Frontal cortex (tissue), 4 donors: Measurements from ENCODE around the gene LRP1B. TPM values are rescaled to one million over a fixed set of nuclear protein-coding genes. Genes with fewer than 3 reads are reported as not detected.

Experiments
- DNase-seq, 2 donors: peaks; one replicate each; pipeline ENCODE4 v3.0.0; 2012; ENCODE audit warnings: low spot score in 2 of 2
- FAIRE-seq: peaks from 2 replicates; lab custom pipeline; 2012; peaks lifted over from hg19 to GRCh38; lab: Jason Lieb, UNC
- total RNA-seq: library from RNA; depleted of rRNA; stranded (reverse); fragments of >200 nt; gene quantifications from one replicate; pipeline ENCODE4 v1.2.3, GENCODE V29; 2014
- donor health status: control.
- donor health status: control.
- donor health status: control.

LRP1B gene
- total RNA-seq, 1 donor from 2014 or later: 84.0 TPM

DNA sequence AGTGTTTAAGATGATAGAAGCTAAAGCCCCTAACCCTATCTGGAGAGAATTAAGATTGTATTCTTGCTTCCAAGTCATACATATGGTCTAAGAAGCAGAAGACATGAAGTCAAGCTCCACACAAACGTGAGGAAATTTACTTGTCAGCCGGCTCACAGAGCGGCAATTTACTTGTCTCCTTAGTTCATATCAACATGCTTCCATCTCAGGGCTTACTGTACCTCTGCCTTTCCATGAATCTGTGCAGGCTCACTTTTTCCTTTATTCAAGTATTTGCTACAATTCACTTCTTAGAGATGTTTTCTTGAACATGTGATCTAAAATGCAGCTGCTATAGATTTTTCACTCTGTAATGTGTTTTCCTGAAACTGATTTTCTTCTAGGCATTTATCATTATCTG lies 1386.4 kb downstream of the LRP1B start:
- DNase-seq: no peak
- no peak for FAIRE-seq

DNA sequence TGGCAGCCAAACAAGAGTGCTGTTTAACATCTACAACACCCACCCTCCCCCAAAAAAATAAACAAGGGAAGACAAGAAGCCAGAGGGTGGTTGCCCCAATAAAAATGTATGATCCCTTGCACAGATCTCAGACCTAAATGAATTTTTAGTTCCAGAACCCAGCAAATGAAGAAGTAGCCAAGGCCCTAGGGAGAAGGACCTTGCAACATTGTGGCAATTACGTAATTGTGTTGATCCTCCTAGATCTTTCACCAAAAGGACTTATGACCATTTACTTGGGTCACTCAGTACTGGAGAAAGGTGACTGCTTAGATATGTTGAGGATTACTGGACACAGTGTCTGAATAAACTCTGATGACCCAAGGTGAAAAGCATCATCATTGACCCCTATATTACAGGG lies 1393.8 kb downstream of the LRP1B start:
- FAIRE-seq (no peak), DNase-seq (no peak)

DNA sequence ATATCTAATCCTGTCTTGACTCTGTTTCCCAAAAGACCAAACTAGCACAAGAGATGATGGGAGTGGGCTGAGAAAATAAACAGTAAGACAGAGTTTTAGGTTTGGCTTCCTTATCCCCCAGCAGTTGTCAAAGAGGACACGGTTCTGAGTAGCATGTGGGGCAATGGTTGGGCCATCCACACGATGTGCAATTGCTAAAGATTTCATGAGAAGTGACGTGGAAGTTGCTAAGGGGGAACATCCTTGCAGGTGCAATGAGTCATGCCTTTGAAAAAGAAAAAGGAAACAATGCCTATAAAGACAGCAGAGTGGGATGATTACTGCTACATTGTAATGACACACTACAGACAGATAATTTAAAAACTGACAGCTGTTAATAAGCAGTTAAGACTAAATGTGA lies 1395.8 kb downstream of the LRP1B start:
- no peak for FAIRE-seq
- no peak for DNase-seq

DNA sequence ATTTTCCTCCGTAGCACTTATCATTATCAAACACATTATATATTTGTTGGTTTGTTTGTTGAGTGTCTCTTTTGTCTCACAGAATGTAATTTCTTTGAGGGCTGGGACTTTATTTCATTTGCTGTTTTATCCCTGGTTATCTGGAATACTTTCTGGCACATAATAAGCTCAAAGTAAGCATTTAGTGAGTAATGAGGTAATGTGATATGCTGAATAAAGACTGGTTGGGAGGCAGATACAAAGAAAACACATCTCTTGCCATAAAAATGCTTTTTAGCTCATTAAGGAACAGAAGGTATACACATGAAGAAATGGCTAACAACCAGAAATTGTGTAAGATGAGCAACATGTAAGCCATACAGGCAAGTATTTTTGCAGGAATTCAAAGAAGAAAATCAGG lies 1411.8 kb downstream of the LRP1B start:
- no peak for FAIRE-seq
- no peak for DNase-seq

DNA sequence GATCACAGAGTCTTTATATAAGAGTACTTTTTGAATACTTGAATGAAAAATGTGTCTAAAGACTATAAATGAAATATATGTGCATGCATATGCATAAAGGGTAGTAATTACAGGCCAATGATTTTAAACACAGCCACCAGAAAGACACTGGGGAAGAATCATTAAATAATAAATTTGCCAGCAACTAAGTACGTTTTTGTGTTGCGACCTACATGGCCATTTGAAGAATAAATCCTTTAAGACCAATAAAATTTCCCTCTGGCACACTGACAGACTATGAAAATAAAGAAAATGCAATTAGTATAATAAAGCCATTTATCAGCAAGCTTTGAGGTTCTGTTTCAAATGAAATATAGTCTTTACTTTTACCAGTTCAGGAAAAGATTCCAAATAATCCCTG lies 1413.3 kb downstream of the LRP1B start:
- no peak for FAIRE-seq
- DNase-seq: no peak

DNA sequence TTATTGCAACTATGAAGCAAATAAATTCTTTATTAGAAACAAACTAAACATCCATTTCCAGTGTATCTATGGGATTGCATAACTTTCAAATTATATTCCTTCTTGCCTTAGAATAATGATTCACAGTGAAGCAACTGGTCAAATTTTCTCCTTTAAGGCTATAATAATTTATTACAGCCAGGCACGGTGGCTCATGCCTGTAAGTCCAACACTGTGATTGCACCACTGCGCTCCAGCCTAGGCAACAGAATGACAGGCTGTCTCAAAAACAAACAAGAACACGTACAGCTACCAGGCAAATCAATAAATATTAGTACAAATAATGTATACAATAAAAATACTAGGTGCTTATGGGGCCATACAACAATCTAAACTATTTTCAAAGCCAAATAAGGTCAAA lies 1416.2 kb downstream of the LRP1B start:
- FAIRE-seq (no peak), DNase-seq (no peak)

DNA sequence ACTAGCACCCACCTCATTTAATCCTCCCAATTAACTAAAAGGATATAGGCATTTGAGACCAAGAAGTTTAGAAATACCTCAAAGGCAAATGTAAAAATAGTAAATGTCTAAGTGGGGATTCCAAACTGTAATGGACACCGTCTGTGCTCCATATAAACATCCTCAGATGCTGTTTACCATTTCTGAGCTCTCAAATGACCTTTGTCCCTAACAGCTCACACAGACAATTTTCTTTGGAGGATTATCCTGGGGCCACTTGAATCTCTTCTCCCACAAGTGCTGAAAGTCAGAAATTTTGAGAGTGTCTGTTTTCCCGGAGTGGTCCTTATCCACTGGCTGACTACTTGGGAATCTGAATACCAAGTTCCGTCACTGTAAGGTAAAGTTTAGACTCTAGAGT lies 1418.9 kb downstream of the LRP1B start:
- DNase-seq (no peak), FAIRE-seq (no peak)

DNA sequence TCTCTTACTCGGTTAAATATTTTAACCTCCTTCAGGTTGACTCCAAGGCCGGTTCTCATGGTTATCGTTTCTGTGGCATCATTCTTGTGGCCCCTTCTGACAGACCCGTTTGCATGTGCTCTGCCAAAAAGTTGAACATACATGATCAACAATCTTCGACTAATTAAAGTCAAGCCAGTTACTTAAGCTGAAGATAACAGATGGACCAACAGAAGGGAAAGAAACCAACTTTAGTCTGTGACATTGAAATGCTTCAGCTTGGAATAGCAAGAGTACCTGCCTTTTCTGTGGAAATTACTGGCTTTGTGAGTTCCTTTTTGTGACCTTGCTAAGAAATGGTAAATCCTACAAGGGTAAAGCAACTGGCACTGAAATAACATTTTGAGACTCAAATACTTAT lies 1429.1 kb downstream of the LRP1B start:
- FAIRE-seq (no peak), DNase-seq (no peak)

DNA sequence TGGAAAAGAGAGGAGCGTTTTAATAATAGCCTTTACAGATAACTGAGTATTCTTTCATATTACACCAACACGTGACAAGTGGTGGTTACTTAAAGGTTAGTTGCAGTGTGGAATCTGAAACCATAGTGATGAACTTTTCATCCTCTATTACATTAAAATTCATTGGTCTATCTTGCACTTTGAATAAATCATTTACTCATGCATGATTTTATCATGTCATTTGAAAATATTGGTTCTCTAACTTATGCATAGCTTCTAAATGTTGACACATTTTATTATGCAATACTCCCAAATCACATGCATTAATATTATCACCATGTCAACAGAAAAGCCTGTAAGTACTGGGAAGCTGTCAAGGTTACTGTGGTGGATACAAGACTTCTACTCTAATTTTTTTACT lies 1432.2 kb downstream of the LRP1B start:
- no peak for DNase-seq

DNA sequence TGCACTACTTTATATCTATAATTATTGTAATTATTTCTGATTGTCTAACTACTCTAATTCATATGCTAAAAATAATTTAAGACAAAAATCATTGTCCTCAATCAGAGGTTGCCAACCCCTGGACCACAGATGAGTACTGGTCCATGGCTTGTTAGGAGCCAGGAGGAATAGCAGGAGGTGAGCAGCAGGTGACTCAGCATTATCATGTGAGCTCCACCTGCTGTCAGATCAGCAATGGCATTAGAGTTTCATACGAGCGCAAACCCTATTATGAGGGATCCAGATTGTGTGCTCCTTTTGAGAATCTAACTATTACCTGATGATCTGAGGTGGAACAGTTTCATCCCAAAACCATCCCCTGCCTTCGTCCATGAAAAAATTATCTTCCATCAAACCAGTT lies 1434.4 kb downstream of the LRP1B start:
- DNase-seq: no peak
- no peak for FAIRE-seq

More for the DNA sequence above, 1432.2 kb downstream of the LRP1B start:
- no peak for FAIRE-seq

DNA sequence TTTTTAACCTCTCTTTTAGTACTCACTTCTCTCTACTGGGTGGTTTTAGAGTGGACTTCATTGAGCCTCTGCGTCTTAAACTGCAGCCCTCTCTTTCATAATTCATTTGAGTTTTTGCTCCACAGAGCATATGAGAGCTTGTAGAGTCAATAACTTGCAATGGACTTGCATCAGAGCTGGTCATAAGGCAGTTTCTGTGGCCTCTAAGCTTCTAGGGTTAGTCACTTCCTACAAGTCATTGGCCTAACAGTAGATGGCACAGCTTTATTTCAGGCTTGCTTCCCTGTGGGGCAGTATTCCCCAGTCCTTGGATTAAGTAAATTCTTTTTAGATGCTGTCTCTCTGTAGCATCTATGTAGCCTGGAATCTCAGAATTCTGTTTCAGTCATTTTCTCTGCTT lies 1435.7 kb downstream of the LRP1B start:
- FAIRE-seq (no peak), DNase-seq (no peak)

DNA sequence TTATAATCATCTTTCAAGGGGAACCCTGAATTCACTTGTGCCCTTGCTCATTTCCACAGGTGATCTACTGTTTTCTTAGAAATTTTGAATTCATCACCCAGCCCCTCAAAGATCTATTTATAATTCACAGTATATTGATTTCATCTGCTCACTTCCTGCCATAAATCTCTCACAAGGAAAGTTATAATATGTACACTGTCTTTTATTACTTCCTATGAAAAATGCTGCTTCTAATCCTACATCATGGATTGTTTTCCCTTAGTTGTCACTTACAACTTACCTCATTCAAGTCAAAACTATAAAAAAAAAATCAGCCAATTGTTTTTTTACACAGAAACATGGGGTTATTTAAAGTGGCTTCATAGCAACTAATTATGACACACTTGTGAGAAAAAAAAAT lies 1443.0 kb downstream of the LRP1B start:
- no peak for DNase-seq
- FAIRE-seq: no peak

DNA sequence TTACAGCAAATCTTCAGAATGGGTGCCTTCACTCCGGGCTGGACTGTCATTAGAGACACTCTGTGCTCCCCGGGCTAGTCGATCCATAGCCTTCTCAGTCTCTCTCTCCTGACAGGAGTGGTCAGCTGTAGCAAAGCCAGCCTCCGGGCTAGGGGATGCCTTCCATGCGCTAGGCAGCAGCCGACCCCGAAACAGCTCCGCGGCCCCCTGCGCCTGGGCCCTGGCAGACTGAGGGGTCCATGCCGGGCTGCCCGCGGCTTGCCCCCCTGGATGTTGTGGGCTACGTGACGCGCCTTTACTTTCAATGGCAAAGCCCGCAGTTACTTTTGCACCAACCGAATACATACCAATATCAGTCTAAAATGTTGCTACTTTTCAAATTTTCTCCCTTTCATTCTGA lies 1447.2 kb downstream of the LRP1B start:
- DNase-seq: no peak
- FAIRE-seq: no peak

DNA sequence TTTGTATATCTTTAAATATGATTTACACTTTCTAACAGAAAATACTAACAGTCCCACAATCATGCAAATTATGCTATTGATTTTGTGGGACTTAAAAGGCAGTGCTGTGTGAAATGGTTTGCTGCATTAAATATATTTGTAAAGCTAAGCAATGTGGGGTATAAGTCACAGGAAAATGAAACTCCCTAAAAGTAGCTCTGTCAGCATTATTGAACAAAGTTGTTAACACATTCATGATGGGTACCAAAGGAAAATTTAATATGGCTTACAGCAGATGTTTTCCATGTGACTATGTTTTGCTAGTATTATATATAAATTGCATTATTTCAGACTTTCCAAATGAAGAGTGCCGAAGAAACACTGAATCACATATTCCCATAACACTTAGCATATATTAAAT lies 1450.0 kb downstream of the LRP1B start:
- DNase-seq: no peak

DNA sequence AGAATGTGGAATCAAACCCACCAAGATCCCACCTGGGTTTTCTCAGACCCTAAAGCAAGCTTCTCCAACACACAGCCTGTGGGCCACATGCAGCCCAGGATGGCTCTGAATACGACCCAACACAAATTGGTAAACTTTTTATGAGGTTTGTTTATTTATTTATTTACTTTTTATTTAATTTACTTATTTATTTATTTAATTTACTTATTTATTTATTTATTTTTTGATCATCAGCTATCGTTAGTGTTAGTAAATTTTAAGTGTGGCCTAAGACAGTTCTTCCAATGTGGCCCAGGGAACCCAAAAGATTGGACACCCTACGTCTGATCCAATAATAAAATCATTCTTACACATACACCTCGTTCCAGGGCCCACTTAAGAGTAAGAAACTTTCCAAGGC lies 1451.1 kb downstream of the LRP1B start:
- no peak for DNase-seq
- FAIRE-seq: no peak

More for the DNA sequence above, 1450.0 kb downstream of the LRP1B start:
- FAIRE-seq: no peak

DNA sequence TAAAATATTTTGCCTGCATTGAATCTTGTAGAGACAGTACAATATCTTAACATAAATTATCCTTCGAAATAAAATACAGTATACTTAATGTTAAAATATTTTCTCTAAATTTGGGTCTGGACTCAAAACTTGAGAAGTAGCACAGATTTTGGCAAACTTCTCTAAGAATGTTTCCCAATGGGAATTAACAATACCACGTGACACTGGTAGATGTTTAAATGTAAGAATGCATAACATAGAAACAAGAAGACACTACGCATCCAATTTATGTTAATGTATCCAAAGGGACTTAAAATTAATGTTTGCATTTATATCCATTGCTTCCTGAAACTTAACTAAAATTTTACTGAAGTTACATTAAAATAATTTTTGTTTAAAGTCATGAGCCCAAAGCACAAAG lies 1460.9 kb downstream of the LRP1B start:
- DNase-seq (no peak), FAIRE-seq (no peak)

DNA sequence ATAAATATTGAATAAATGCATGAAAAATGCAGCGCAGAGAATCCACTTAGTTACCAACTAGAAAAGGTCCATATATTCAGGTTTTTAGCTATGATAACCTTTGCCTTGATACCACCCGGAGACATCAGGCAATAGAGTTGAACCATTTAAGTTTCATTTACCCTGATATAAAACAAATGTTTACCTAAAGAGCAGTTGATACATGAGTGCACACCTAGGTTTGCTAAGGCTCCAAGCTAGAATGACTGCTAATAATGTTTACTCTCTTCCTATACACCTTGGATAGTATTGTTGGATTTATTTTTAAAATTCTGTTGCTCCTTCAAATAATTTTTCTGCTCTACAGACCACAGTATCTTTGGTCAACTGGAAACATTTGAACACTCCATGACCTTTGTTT lies 1463.6 kb downstream of the LRP1B start:
- DNase-seq (no peak), FAIRE-seq (no peak)

DNA sequence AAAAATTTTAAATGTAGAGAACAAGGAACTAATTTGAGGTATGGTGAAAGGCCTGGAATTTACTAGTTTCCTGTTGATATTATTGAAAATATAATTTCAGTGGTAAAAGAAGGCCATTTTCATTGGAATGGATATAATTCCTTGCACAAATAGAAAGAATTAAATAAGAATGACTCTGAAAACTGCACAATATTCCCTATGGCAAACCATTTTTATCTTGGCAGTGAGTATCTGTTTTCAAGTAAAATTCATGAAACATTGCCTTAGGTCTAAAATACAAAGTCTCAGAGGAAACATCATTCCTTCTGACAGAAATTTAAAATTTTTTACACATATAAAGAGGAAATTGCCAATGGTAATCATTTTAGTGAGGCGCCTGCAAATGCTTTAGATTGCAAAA lies 1468.3 kb downstream of the LRP1B start:
- DNase-seq: no peak
- no peak for FAIRE-seq

DNA sequence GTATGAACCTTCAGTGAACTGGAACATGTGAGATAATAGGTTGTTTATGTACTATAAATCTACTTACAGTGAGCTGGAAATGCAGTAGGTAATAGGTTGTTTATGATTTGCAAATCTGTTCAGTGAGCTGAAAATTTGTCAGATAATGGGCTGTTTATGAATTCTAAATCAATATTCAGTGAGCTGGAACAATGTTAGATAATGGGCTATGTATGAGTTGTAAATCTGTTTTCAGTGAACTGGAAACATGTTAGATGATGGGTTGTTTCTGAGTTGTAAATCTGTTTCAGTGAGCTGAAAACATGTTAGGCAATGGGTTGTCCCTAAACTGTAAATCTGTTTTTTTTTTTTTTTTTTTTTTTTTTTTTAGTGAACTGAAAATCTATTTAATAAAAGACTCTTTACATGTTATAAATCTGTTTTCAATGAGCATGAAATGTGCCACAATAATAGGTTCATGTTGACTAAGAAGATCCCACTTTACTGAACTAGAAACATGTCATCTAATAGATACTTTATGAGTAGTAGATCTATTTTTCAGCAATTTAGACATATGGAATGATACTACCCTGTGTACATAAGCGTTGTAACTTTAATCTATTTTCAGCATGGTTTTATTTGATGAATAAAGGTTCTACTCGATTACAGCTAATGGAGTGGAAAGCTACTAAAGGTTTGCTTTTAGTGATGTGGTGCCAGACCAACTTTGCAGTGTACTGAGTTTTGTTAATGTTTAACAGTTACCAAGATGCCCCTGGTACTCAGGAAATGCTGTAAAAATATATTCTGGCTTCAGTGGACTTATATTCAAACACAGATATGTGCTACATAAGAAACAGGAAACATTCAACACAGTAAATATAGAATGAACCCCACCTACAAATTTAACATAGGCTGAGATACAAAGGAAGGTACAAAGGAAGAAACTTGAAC lies 1471.8 kb downstream of the LRP1B start:
- FAIRE-seq (no peak), DNase-seq (no peak)

DNA sequence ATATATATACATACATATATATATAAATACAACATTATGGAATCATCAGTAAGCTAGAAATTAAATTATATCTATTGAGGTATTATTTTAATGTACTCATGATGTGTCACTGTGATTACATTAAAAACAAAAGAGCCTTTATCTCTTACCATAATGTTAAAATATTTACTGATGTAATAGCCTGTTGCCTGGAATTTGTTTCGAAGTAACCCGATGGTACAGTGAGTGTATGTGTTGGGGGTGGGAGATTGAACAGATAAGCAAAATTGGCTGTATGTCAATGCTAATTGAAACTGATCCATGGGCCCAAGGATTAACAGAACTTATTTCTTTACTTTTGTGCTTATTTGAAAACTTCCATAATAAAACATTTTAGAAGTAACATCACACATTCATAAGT lies 1473.2 kb downstream of the LRP1B start:
- no peak for FAIRE-seq
- DNase-seq: no peak

DNA sequence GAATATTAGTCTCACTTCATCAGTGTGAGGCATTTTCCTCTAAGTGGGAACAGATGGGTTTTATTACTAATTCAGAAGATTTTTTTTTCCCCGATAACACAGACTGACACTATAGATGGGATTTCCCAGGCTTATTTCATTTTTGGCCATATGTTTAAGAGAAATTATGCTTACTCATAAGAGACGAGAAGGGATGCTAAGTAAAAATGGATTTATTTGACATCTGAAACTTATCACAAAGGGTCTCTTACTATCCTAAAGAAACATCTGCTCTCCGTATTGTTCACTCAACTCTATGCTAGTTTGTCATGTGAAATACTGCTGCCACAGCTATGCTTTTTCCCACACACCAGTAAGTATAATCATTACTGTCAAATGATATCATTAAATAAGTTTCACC lies 1476.3 kb downstream of the LRP1B start:
- no peak for FAIRE-seq
- DNase-seq: no peak

DNA sequence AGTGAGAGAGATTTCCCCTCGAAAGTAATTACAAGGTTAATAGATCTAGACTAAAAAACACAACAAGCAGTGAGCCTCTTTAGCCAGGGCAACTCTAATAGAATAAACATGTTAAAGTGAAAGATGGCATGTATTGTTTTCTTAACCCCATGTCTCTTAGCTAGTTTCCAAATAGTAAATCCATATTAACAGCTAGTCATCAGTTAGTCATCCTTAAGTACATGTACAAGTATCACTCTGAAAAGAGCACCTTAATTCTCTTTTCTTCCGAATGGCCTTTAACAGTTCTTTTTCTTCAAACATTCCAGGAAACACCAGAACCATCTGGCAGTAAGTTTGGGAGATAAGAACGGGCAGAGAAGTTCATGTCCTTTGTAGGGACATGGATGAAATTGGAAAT lies 1480.0 kb downstream of the LRP1B start:
- no peak for DNase-seq
- FAIRE-seq: no peak
